Stimulated activated CD8-positive, alpha-beta memory T cell treated with anti-CD3 and anti-CD28 coated beads, Interleukin-7, amount 100 ng/mL, for 24 hours (primary cell): ENCODE measurements around the gene TENM3.
"Not testable (repeated sequence)": the region's sequence is repeated elsewhere in the genome, so short reads cannot be mapped to it uniquely, and the experiment has no call there.

Experiments used
- DNase-seq: peaks from one replicate; pipeline ENCODE4 v3.0.0-alpha.2; 2020; ENCODE audit warnings: low read depth

The TENM3 gene

GRCh38 chr4:182339221-182339641 is 96.0 kb downstream of the TENM3 start:
- no peak for DNase-seq

- DNase-seq = no peak
Measured at GRCh38 chr4:182343453-182343852, 100.3 kb downstream of the TENM3 start.

GRCh38 chr4:182344968-182345367 is 101.8 kb downstream of the TENM3 start:
- no peak for DNase-seq

- no peak for DNase-seq
Measured at GRCh38 chr4:182346250-182346649, 103.0 kb downstream of the TENM3 start.

- no peak for DNase-seq
Measured at GRCh38 chr4:182346675-182347375, 103.6 kb downstream of the TENM3 start.

- DNase-seq = no peak
Measured at GRCh38 chr4:182348779-182349326, 105.7 kb downstream of the TENM3 start.

GRCh38 chr4:182350041-182350440 is 106.8 kb downstream of the TENM3 start:
- no peak for DNase-seq

GRCh38 chr4:182351485-182351884 is 108.3 kb downstream of the TENM3 start:
- DNase-seq = no peak

GRCh38 chr4:182354106-182354505 is 110.9 kb downstream of the TENM3 start:
- DNase-seq = no peak

GRCh38 chr4:182354867-182355266 is 111.7 kb downstream of the TENM3 start:
- DNase-seq = no peak

- no peak for DNase-seq
Measured at GRCh38 chr4:182367153-182367552, 124.0 kb downstream of the TENM3 start.

- DNase-seq = no peak
Measured at GRCh38 chr4:182369211-182369610, 126.0 kb downstream of the TENM3 start.

- no peak for DNase-seq
Measured at GRCh38 chr4:182370491-182370890, 127.3 kb downstream of the TENM3 start.

- DNase-seq = no peak
Measured at GRCh38 chr4:182380771-182381181, 137.6 kb downstream of the TENM3 start.

- DNase-seq = no peak
Measured at GRCh38 chr4:182382941-182383340, 139.7 kb downstream of the TENM3 start.

GRCh38 chr4:182384631-182385091 is 141.5 kb downstream of the TENM3 start:
- no peak for DNase-seq

- no peak for DNase-seq
Measured at GRCh38 chr4:182385897-182386296, 142.7 kb downstream of the TENM3 start.

GRCh38 chr4:182386576-182386975 is 143.4 kb downstream of the TENM3 start:
- DNase-seq = not testable (repeated sequence)

- DNase-seq = no peak
Measured at GRCh38 chr4:182391111-182391684, 148.0 kb downstream of the TENM3 start.

- no peak for DNase-seq
Measured at GRCh38 chr4:182394181-182394580, 151.0 kb downstream of the TENM3 start.

GRCh38 chr4:182400081-182400480 is 156.9 kb downstream of the TENM3 start:
- DNase-seq = no peak

GRCh38 chr4:182400790-182401189 is 157.6 kb downstream of the TENM3 start:
- DNase-seq = no peak

- DNase-seq = no peak
Measured at GRCh38 chr4:182404376-182404775, 161.2 kb downstream of the TENM3 start.

GRCh38 chr4:182405087-182405486 is 161.9 kb downstream of the TENM3 start:
- no peak for DNase-seq
